Psoas muscle (tissue), 8 donors: Measurements from ENCODE around the gene CLNS1A. TPM values are rescaled to one million over a fixed set of nuclear protein-coding genes. Genes with fewer than 3 reads are reported as not detected.
"Not testable (repeated sequence)": the region's sequence is repeated elsewhere in the genome, so short reads cannot be mapped to it uniquely, and the experiment has no call there.

Experiments used
- ATAC-seq, 4 donors: fragments of 200-7000 bp; cut with Tn5 transposase; one replicate each; pipeline ENCODE4 v1.9.1; 2020; ENCODE audit warnings: moderate library complexity in 3 of 4, mild to moderate bottlenecking in 2 of 4
- DNase-seq, 2 donors: peaks; one replicate each; pipeline ENCODE4 v3.0.0-alpha.2; 2020
- H3K27ac ChIP-seq: fragments of 200-600 bp; one replicate; pipeline ENCODE4 v1.8.0; 2022
- H3K27me3 ChIP-seq, 3 donors: fragments of 200-600 bp in 1 of 3; one replicate each; pipeline versions ENCODE4 v1.6.1 to v1.8.0; 2013 to 2022; ENCODE audit warnings: low read length in 2 of 3, mild to moderate bottlenecking in 2 of 3, moderate library complexity in 1 of 3; ENCODE audit not compliant: insufficient read depth in 3 of 3
- H3K36me3 ChIP-seq, 2 donors: fragments of 200-600 bp in 1 of 2; one replicate each; pipeline versions ENCODE4 v1.6.1 to v1.8.0; 2013 to 2022; ENCODE audit warnings: low read depth in 1 of 2, mild to moderate bottlenecking in 1 of 2, moderate library complexity in 1 of 2; ENCODE audit not compliant: insufficient read depth in 1 of 2
- H3K4me1 ChIP-seq: fragments of 200-600 bp; one replicate; pipeline ENCODE4 v1.8.0; 2022
- H3K4me3 ChIP-seq: fragments of 200-600 bp; one replicate; pipeline ENCODE4 v1.8.0; 2022; ENCODE audit warnings: mild to moderate bottlenecking
- H3K9me3 ChIP-seq: fragments of 200-600 bp; one replicate; pipeline ENCODE4 v1.8.0; 2022
- WGBS, 3 donors: extraction: QIAGEN DNeasy Blood & Tissue Kit; methylation state at CpG; one replicate each; pipeline versions ENCODE4 v1.1.6 to v1.1.7; 2013; 5-methylcytosine and 5-hydroxymethylcytosine counted together
- intact Hi-C, 2 donors: fragments of 100-400 bp; cut with DNase I; formaldehyde crosslinking; loops; one replicate each; pipeline versions ENCODE4 v1.11.0 to v1.14.2; 2022
- polyA plus RNA-seq, 3 donors: library from polyadenylated mRNA; stranded (reverse); fragments of 200-250 nt; gene quantifications; one replicate each; pipeline ENCODE4 v1.2.3, GENCODE V29; 2013
- total RNA-seq, 4 donors: library from RNA; stranded (reverse); fragmentation: NEBNext Ultra II Directional in 2 of 4; extraction: Animal tissue kit (Norgen Biotek cat#: 25700) in 2 of 4; gene quantifications; one replicate each; pipeline versions ENCODE4 v1.2.1 to v1.2.4, GENCODE V29; 2021 to 2023
- TF ChIP-seq, protein P1 (sequence below): fragments of 200-600 bp; IDR thresholded peaks from one replicate; pipeline ENCODE4 v1.8.0; 2022; ENCODE audit warnings: antibody characterized with exemption
- donor health status: healthy with polysubstance abuse.
- donor health status: DM: no; HTN: no; CAD: no; lungs with moderate emphysema.
- donor health status: Bipolar disorder and iron deficiency.
- donor health status: healthy.
- donor health status: DM: yes; HTN: yes; CAD: no.
- donor health status: DM: no; HTN: no; CAD: no.
- donor health status: DM: no; HTN: no; CAD: no.
- donor health status: DM: yes; HTN: yes; CAD: no.

The CLNS1A gene
- total and polyA plus RNA-seq, 7 donors, result 62.1 to 89.0 (median 70.4) TPM

DNA sequence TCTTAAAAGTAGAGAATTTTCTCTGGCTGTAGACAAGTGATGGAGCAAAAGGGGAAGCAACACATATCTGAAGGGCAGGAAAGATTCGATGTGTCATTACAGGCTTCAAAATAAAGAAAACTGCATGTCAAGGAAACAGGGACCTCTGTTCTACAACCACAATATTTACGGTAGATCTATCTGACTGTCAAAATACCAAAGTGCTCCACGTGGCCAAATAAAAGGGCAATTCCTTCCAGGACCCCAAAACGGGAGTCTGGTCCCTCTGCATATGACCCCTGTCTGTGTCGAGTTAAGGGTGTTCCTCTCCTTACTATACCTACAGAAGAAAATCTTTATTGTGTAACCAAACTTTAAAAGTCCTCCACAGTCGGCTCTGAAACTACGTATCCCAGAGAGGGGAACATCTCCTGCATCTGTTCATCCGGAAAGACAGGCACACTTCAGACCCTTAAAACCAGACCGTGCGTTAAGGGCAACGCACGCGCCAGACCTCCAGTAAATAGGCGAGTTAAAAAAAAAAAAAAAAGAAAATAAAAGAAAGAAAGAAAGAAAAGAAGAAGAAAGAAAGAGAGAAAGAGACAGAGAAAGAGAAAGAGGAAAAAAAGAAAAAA lies 756 bp downstream of the CLNS1A start:
- Histone ChIP-seq H3K9me3 (no peaks in the 10 kb centered on the region), H3K4me3 (peak overlapping the region; percentile 97), H3K36me3 (peaks cover 0 to 6% of the 10 kb centered on the region in 2 donors), H3K27me3 (peaks cover 0 to 7% (median 0%) of the 10 kb centered on the region in 3 donors), H3K4me1 (no peaks in the 10 kb centered on the region), H3K27ac (peak overlapping the region; percentile 78)
- DNase-seq, result no peak
- WGBS, 3 donors, result 4 to 6% (median 4%) methylated on average over 14 of the region's 14 CpGs
- intact Hi-C loops, result no loop called here
- peak in 1 of 4 donors; percentile 25 for ATAC-seq
- TF ChIP-seq, protein P1, sequence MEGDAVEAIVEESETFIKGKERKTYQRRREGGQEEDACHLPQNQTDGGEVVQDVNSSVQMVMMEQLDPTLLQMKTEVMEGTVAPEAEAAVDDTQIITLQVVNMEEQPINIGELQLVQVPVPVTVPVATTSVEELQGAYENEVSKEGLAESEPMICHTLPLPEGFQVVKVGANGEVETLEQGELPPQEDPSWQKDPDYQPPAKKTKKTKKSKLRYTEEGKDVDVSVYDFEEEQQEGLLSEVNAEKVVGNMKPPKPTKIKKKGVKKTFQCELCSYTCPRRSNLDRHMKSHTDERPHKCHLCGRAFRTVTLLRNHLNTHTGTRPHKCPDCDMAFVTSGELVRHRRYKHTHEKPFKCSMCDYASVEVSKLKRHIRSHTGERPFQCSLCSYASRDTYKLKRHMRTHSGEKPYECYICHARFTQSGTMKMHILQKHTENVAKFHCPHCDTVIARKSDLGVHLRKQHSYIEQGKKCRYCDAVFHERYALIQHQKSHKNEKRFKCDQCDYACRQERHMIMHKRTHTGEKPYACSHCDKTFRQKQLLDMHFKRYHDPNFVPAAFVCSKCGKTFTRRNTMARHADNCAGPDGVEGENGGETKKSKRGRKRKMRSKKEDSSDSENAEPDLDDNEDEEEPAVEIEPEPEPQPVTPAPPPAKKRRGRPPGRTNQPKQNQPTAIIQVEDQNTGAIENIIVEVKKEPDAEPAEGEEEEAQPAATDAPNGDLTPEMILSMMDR, result no peak

GRCh38 chr11:77633926-77634325 lies 3.7 kb downstream of the CLNS1A start:
- H3K4me1 ChIP-seq, result not testable (repeated sequence)

DNA sequence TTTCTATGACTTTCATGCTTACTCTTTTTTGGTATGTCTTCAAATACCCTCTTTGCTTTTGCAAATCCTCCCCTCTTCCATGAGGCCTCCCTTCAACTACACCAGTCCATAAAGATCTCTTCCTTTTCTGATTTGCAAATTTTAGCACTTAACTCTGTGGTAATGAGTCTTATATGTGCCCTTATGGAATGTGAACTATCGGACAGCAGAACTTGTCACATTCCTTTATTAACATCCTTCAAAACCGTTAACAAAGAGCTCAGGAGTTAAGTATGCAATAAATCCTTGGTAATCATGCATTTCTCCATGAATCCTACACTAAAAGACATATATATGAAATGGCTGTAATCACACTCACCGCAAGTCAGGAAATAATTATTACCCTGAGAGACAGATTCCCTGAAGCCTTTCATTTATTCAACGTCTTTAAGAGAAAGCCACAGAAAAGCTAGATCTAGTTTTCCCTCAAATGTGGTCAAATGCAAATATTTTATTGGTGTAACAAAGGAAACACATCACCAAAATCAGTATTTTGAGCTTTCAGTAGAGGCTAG lies 7.4 kb downstream of the CLNS1A start:
- 74 to 80% (median 76%) methylated on average over 4 of the region's 4 CpGs for WGBS, 3 donors
- TF ChIP-seq, protein P1, result no peak
- intact Hi-C loops, result no loop called here
- Histone ChIP-seq H3K27me3 (no peaks in the 10 kb centered on the region), H3K27ac (no peak overlapping the region), H3K4me1 (no peaks in the 10 kb centered on the region), H3K36me3 (peaks cover under 1 to 35% of the 10 kb centered on the region in 2 donors), H3K9me3 (no peaks in the 10 kb centered on the region), H3K4me3 (no peak overlapping the region)
- no peak for DNase-seq
- ATAC-seq, result no peak

More at GRCh38 chr11:77633926-77634325, 3.7 kb downstream of the CLNS1A start:
- H3K4me3 ChIP-seq, DNase-seq, intact Hi-C loops, H3K27me3 ChIP-seq, ATAC-seq, H3K9me3 ChIP-seq, H3K27ac ChIP-seq: not testable (repeated sequence)
- 72 to 82% (median 75%) methylated on average over 5 of the region's 5 CpGs for WGBS, 3 donors
- H3K36me3 ChIP-seq, result peaks cover 0 to 11% of the 10 kb centered on the region in 2 donors

DNA sequence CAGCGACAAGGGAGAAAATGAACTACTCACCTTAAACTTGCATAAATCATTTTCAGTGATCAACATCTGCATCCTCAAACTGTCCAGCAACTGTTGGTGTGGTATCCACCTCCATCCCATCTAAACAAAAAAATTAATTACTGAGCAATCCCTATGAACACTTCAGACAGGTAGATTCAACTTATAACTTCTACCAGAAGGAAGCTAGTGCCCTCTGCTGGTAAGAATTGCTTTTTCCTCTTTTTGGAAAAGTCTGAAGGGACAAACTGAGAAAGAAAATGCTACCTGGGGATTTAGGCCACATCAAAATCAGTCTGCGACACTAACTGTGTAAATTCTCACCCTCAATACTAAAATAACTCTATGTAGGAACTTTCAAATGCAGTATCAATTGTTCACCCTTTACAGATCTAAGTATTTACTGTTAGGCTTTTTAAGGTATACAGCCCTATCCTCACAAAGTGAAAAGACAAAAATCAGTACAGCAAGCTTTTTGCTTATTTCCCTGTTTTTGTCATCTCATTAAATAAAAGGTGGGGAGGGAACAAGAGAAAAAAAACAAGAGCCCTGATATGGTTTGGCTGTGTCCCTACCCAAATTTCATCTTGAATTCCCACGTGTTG lies 17.9 kb downstream of the CLNS1A start:
- Histone ChIP-seq H3K4me3 (no peak overlapping the region), H3K9me3 (no peaks in the 10 kb centered on the region), H3K4me1 (no peaks in the 10 kb centered on the region), H3K27me3 (no peaks in the 10 kb centered on the region), H3K27ac (no peak overlapping the region), H3K36me3 (peaks cover 3 to 96% of the 10 kb centered on the region in 2 donors)
- intact Hi-C loops, result no loop called here
- ATAC-seq (peak in 1 of 4 donors; percentile 55), DNase-seq (no peak)
- WGBS, 3 donors, result 88 to 93% (median 89%) methylated on average over 3 of the region's 3 CpGs
- TF ChIP-seq, protein P1, result peak; percentile 70

- TF ChIP-seq, protein P1, result no peak
- 79 to 93% (median 92%) methylated on average over 3 of the region's 3 CpGs for WGBS, 3 donors
- Histone ChIP-seq H3K27ac (no peak overlapping the region), H3K36me3 (peaks cover 3 to 92% of the 10 kb centered on the region in 2 donors), H3K27me3 (no peaks in the 10 kb centered on the region), H3K4me3 (no peak overlapping the region), H3K4me1 (no peaks in the 10 kb centered on the region), H3K9me3 (no peaks in the 10 kb centered on the region)
- ATAC-seq (no peak), DNase-seq (no peak)
- intact Hi-C loops, result no loop called here
These were observed 19.7 kb downstream of the CLNS1A start for GRCh38 chr11:77617892-77618291.
